B cell (primary cell): ENCODE results near the gene PATZ1. TPM values are rescaled to one million over a fixed set of nuclear protein-coding genes. Genes with fewer than 3 reads are reported as not detected.
A peak's percentile ranks its signal among the peaks of the same experiment; 100 is the strongest.

ENCODE experiments used
- ATAC-seq: fragments of 200-7000 bp; cut with Tn5 transposase; one replicate; pipeline ENCODE4 v1.10.0; 2021; ENCODE audit warnings: low read depth, mild to moderate bottlenecking, moderate number of reproducible peaks, moderate library complexity
- CTCF ChIA-PET: fragments of 350-600 bp; sonication (Branson Sonifier 250); formaldehyde crosslinking; loops from one replicate; lab custom pipeline; 2021; ENCODE audit warnings: antibody characterized with exemption, inconsistent platforms; lab: Charles Lee
- POLR2A ChIA-PET: fragments of 350-600 bp; sonication (Branson Sonifier 250); formaldehyde crosslinking; loops from one replicate; lab custom pipeline; 2021; ENCODE audit warnings: antibody characterized with exemption; lab: Charles Lee
- DNase-seq: peaks from one replicate; pipeline ENCODE4 v3.0.0; 2013
- H2AFZ ChIP-seq: 2 replicates; pipeline ENCODE4 v1.6.1; 2012; ENCODE audit warnings: mild to moderate bottlenecking, low read depth, low read length; ENCODE audit not compliant: insufficient read depth, poor library complexity, severe bottlenecking
- H3K27ac ChIP-seq, 2 donors: 1 replicate in 1 of 2; 2 replicates in 1 of 2; pipeline ENCODE4 v1.5.1; 2012 to 2013; ENCODE audit warnings: low read length in 2 of 2, mild to moderate bottlenecking in 2 of 2, moderate library complexity in 1 of 2
- H3K27me3 ChIP-seq, 4 experiments: fragments of 200-600 bp in 1 of 4; sonication (generic) in 1 of 4; replicated peaks in 1 of 4; 1 replicate in 2 of 4; 2 replicates in 2 of 4; pipeline versions ENCODE4 v1.6.1 to v1.7.0; 2013 to 2016; ENCODE audit warnings: low read length in 3 of 4, mild to moderate bottlenecking in 2 of 4, mixed read lengths in 1 of 4, moderate library complexity in 1 of 4; ENCODE audit not compliant: insufficient read depth in 4 of 4, control insufficient read depth in 3 of 4; ENCODE audit errors: control extremely low read depth in 1 of 4
- H3K36me3 ChIP-seq, 2 experiments: replicated peaks in 1 of 2; 1 replicate in 1 of 2; 2 replicates in 1 of 2; pipeline versions ENCODE4 v1.6.1 to v1.7.1; 2013; ENCODE audit warnings: low read length in 1 of 2; ENCODE audit not compliant: insufficient read depth in 2 of 2, control insufficient read depth in 1 of 2; ENCODE audit errors: control extremely low read depth in 1 of 2, extremely low read depth in 1 of 2
- H3K4me1 ChIP-seq, 2 donors: fragments of 200-600 bp in 1 of 2; sonication (generic) in 1 of 2; 1 replicate in 1 of 2; 2 replicates in 1 of 2; pipeline versions ENCODE4 v1.5.1 to v1.6.1; 2013 to 2017; ENCODE audit warnings: low read length in 2 of 2; ENCODE audit not compliant: control insufficient read depth in 2 of 2, insufficient read depth in 2 of 2
- H3K4me2 ChIP-seq: replicated peaks from 2 replicates; pipeline ENCODE3; 2012; ENCODE audit warnings: mild to moderate bottlenecking, low read depth, low read length; ENCODE audit not compliant: poor library complexity, severe bottlenecking
- H3K4me3 ChIP-seq, 5 experiments: fragments of 200-600 bp in 1 of 5; sonication (generic) in 1 of 5; 1 replicate in 3 of 5; 2 replicates in 2 of 5; pipeline versions ENCODE4 v1.5.1 to v1.7.0; 2011 to 2016; ENCODE audit warnings: low read length in 4 of 5, mild to moderate bottlenecking in 4 of 5, low read depth in 2 of 5, control low read depth in 1 of 5, moderate library complexity in 1 of 5; ENCODE audit not compliant: insufficient read depth in 1 of 5; ENCODE audit errors: control extremely low read depth in 1 of 5, extremely low read depth in 1 of 5
- H3K79me2 ChIP-seq: fragments of 200-600 bp; sonication (generic); one replicate; pipeline ENCODE4 v1.6.0; 2016; ENCODE audit warnings: low read length; ENCODE audit not compliant: control insufficient read depth, insufficient read depth
- H3K9ac ChIP-seq: fragments of 200-600 bp; sonication (generic); 2 replicates; pipeline ENCODE4 v1.6.1; 2017; ENCODE audit warnings: mild to moderate bottlenecking, low read length, moderate library complexity
- H3K9me3 ChIP-seq, 3 donors: one replicate each; pipeline versions ENCODE4 v1.6.1 to v1.7.1; 2013; ENCODE audit warnings: low read length in 2 of 3; ENCODE audit not compliant: control insufficient read depth in 2 of 3, insufficient read depth in 1 of 3; ENCODE audit errors: control extremely low read depth in 1 of 3
- H4K20me1 ChIP-seq: 2 replicates; pipeline ENCODE4 v1.6.0; 2012; ENCODE audit warnings: mild to moderate bottlenecking, low read length; ENCODE audit not compliant: insufficient read depth, control insufficient read depth, poor library complexity, severe bottlenecking
- H3K27ac Mint-ChIP-seq: one replicate; pipeline ENCODE4 v1.8.0; 2021; ENCODE audit warnings: mixed read lengths
- H3K27me3 Mint-ChIP-seq: one replicate; pipeline ENCODE4 v1.8.0; 2021; ENCODE audit warnings: mixed read lengths
- H3K4me1 Mint-ChIP-seq: one replicate; pipeline ENCODE4 v1.8.0; 2021; ENCODE audit warnings: mixed read lengths
- H3K4me3 Mint-ChIP-seq: one replicate; pipeline ENCODE4 v1.8.0; 2021; ENCODE audit warnings: mixed read lengths
- H3K9me3 Mint-ChIP-seq: one replicate; pipeline ENCODE4 v1.8.0; 2022; ENCODE audit warnings: mixed read lengths; ENCODE audit not compliant: insufficient read depth
- CTCF ChIP-seq: fragments of 200-600 bp; IDR thresholded peaks from one replicate; pipeline ENCODE4 v1.8.0; 2022; ENCODE audit warnings: antibody characterized with exemption, mild to moderate bottlenecking
- EZH2 ChIP-seq: IDR thresholded peaks from 2 replicates; pipeline ENCODE4 v1.6.1; 2012; ENCODE audit warnings: borderline replicate concordance, low read depth, mild to moderate bottlenecking, moderate library complexity, low read length; ENCODE audit not compliant: insufficient read depth, poor library complexity, severe bottlenecking
- WGBS: methylation state at CpG from one replicate; pipeline ENCODE4 v1.1.5; 2013; ENCODE audit warnings: missing lambda C conversion rate; ENCODE audit not compliant: insufficient coverage; 5-methylcytosine and 5-hydroxymethylcytosine counted together
- intact Hi-C: fragments of 100-400 bp; cut with micrococcal nuclease; formaldehyde crosslinking; loops from one replicate; pipeline ENCODE4 v1.10.0; 2022
- polyA minus RNA-seq: library from RNA; depleted of rRNA, polyadenylated mRNA; stranded (reverse); fragments of >200 nt; gene quantifications from 2 replicates; pipeline ENCODE4 v1.2.3, GENCODE V29; 2012
- polyA plus RNA-seq: library from polyadenylated mRNA; depleted of rRNA; stranded (reverse); fragments of >200 nt; gene quantifications from 2 replicates; pipeline ENCODE4 v1.2.3, GENCODE V29; 2012
- total RNA-seq, 2 donors: library from RNA; stranded (reverse); fragments of 120-200 nt in 1 of 2; gene quantifications; 1 replicate in 1 of 2; 2 replicates in 1 of 2; pipeline versions ENCODE4 v1.2.3 to v1.2.4, GENCODE V29; 2013 to 2022

PATZ1 gene
- total RNA-seq = 47.0 and 47.4 TPM in 2 replicates
- total RNA-seq (2013) = 35.8 TPM
- 35.1 and 35.6 TPM in 2 replicates for polyA plus RNA-seq
- polyA minus RNA-seq = 52.4 and 66.6 TPM in 2 replicates

GRCh38 chr22:31346255-31346732 is at the start of gene PATZ1:
Gene PATZ1, minus strand, starts transcription at chr22:31346346. Its CDS starts 744 bp downstream, at chr22:31345602.
- intact Hi-C loops = loop anchor here (2.0 to 10.0 kb wide), 5 partner anchors 151 to 681 kb away; partner anchors contain the start of genes DUSP18, SFI1 and YWHAH
- CTCF ChIA-PET = interaction anchor here (0.6 to 1.6 kb wide), 6 partner anchors 52 to 602 kb away, joined by 3 to 9 read pairs (median 4); partner anchors contain the start of genes DRG1 and PIK3IP1
- peaks cover 0 to 28% of the 10 kb centered on the region in 2 experiments for H3K36me3 ChIP-seq
- peaks cover 43% of the 10 kb centered on the region for H4K20me1 ChIP-seq
- peaks cover 32 to 47% of the 10 kb centered on the region in 2 donors for H3K4me1 ChIP-seq
- POLR2A ChIA-PET = interaction anchor here (0.5 to 2.2 kb wide), 9 partner anchors 11 to 1463 kb away, joined by 3 to 19 read pairs (median 4); partner anchors contain the start of genes DRG1, FBXO7, MORC2 and PIK3IP1
- H3K4me3 ChIP-seq = peak within 1 kb of the TSS; percentile 17 to 88 (median 71)
- WGBS = 0% methylated on average over 9 of the region's 41 CpGs
- H3K4me2 ChIP-seq = peak within 1 kb of the TSS; percentile 99
- DNase-seq (peak; percentile 91), ATAC-seq (peak; percentile 49)
- Mint-ChIP-seq H3K4me1 (peaks cover 45% of the 10 kb centered on the region), H3K9me3 (no peaks in the 10 kb centered on the region), H3K4me3 (peak within 1 kb of the TSS; percentile 90), H3K27ac (peak within 1 kb of the TSS; percentile 90), H3K27me3 (no peaks in the 10 kb centered on the region)
- H2AFZ ChIP-seq = peak within 1 kb of the TSS; percentile 89
- H3K9me3 ChIP-seq = no peaks in the 10 kb centered on the region
- H3K27ac ChIP-seq = peak within 1 kb of the TSS; percentile 49 to 71
- no peaks in the 10 kb centered on the region for H3K27me3 ChIP-seq
- peak within 1 kb of the TSS; percentile 87 for H3K9ac ChIP-seq
- peaks cover 43% of the 10 kb centered on the region for H3K79me2 ChIP-seq
- no peak for TF ChIP-seq CTCF
- no peak for TF ChIP-seq EZH2

- TF ChIP-seq EZH2 (no peak), CTCF (no peak)
- Mint-ChIP-seq H3K4me1 (peaks cover 4% of the 10 kb centered on the region), H3K27ac (no peak overlapping the region), H3K4me3 (no peak overlapping the region), H3K27me3 (peaks cover 5% of the 10 kb centered on the region), H3K9me3 (no peaks in the 10 kb centered on the region)
- Histone ChIP-seq H3K36me3 (no peaks in the 10 kb centered on the region), H4K20me1 (no peaks in the 10 kb centered on the region), H3K9ac (no peak overlapping the region), H2AFZ (no peak overlapping the region), H3K4me2 (no peak overlapping the region), H3K79me2 (peaks cover 4% of the 10 kb centered on the region), H3K4me3 (no peak overlapping the region), H3K4me1 (peaks cover 4 to 7% of the 10 kb centered on the region in 2 donors), H3K27ac (no peak overlapping the region), H3K27me3 (no peaks in the 10 kb centered on the region), H3K9me3 (peaks cover 1 to 8% (median 2%) of the 10 kb centered on the region in 3 donors)
- no peak for DNase-seq
- ChIA-PET POLR2A (no interaction called here), CTCF (no interaction called here)
- WGBS = 93% methylated on average over 2 of the region's 3 CpGs
- intact Hi-C loops = no loop called here
- ATAC-seq = no peak
These were observed 48.2 kb upstream of the PATZ1 start for GRCh38 chr22:31394326-31394725.
